Kasumi-1 (cell line): Measurements from ENCODE around the gene DHX36.

Source experiments
- DNase-seq, 2 experiments: peaks; one replicate each; lab custom pipeline; 2025; lab: John Stamatoyannopoulos, UW

The DHX36 gene, protein sequence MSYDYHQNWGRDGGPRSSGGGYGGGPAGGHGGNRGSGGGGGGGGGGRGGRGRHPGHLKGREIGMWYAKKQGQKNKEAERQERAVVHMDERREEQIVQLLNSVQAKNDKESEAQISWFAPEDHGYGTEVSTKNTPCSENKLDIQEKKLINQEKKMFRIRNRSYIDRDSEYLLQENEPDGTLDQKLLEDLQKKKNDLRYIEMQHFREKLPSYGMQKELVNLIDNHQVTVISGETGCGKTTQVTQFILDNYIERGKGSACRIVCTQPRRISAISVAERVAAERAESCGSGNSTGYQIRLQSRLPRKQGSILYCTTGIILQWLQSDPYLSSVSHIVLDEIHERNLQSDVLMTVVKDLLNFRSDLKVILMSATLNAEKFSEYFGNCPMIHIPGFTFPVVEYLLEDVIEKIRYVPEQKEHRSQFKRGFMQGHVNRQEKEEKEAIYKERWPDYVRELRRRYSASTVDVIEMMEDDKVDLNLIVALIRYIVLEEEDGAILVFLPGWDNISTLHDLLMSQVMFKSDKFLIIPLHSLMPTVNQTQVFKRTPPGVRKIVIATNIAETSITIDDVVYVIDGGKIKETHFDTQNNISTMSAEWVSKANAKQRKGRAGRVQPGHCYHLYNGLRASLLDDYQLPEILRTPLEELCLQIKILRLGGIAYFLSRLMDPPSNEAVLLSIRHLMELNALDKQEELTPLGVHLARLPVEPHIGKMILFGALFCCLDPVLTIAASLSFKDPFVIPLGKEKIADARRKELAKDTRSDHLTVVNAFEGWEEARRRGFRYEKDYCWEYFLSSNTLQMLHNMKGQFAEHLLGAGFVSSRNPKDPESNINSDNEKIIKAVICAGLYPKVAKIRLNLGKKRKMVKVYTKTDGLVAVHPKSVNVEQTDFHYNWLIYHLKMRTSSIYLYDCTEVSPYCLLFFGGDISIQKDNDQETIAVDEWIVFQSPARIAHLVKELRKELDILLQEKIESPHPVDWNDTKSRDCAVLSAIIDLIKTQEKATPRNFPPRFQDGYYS

GRCh38 chr3:154323891-154324738 is at the start of gene DHX36:
Gene DHX36, minus strand, starts transcription at chr3:154324487. Its CDS starts 71 bp downstream, at chr3:154324416.
- DNase-seq, result peak; percentile 86 to 89

DNA sequence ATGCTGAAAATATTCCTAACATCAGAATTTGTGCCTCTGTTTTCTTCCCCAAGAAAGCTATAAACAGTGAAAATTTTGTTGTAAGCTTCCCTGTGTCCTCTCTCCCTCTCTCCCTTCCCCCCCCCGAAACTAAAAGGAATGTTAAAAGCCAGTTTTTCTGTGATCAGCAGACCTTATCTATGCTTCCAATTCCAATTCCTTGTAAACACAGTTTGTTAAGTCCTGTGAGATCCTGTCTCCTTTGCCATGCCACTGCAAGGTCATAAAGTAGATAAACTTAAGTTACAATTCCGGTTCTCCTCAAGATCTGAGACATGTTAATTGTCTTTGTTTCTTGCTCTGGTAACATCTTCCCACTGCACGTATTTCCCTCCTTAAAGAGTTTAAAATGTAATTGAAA is 42.9 kb upstream of the DHX36 start:
- DNase-seq, result no peak

GRCh38 chr3:154364849-154365248 is 40.6 kb upstream of the DHX36 start:
- DNase-seq, result no peak

DNA sequence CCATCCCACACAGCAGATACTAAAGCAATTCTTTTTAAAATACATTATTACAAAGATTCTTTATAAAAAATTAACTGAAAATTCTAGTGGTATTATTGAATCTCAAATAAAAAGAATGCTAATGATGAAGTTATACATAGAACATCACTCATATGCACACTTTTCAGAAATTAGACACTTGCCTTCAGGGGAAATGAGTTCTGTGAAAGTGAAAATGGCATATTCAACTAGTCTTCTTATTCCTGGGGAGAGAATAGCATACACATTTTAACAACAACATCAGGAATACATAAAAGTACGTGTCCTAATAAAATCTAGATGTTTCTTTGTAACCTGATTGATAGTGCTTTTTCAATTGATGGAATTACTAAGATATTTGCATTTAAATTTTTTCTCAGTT is 36.8 kb upstream of the DHX36 start:
- no peak for DNase-seq

DNA sequence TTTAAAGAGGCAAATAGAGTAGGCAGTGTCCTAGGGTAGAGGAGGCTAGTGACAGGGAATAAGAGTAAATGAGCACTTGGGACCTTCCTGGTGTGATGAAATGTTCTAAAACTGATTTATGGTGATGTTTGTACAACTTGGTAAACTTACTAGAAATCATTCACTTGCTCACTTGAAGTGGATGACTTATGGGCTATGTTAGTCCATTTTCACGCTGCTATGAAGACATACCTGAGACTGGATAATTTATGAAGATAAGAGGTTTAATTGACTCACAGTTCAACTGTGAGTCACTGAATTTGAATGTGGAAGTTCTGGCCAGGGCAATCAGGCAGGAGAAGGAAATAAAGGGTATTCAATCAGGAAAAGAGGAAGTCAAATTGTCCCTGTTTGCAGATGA is 31.7 kb upstream of the DHX36 start:
- no peak for DNase-seq

GRCh38 chr3:154349223-154349622 is 24.9 kb upstream of the DHX36 start:
- no peak for DNase-seq

GRCh38 chr3:154345422-154346122 is 21.3 kb upstream of the DHX36 start:
- no peak for DNase-seq

GRCh38 chr3:154338570-154338969 is 14.3 kb upstream of the DHX36 start:
- DNase-seq, result no peak

DNA sequence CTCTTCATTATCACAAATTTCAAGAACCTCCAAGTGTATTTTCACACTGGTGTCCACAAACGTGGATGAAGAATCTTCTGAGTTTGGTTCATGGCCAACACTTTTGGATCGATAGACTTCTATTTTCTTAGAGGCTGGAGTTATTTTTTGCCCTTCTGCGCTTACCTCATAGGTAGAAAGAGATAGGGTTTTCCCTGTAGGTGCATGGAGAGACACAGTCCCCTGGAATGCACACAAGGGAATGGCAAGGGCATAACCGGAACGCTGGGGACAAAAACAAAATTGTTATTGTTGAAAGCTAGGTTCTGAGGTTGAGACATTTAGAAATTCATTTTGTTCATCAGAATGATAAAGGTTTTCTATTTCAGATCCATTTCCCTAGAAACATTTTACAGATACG is 13.7 kb upstream of the DHX36 start:
- no peak for DNase-seq

GRCh38 chr3:154334973-154335420 is 10.7 kb upstream of the DHX36 start:
- DNase-seq, result peak; percentile 12 to 69

DNA sequence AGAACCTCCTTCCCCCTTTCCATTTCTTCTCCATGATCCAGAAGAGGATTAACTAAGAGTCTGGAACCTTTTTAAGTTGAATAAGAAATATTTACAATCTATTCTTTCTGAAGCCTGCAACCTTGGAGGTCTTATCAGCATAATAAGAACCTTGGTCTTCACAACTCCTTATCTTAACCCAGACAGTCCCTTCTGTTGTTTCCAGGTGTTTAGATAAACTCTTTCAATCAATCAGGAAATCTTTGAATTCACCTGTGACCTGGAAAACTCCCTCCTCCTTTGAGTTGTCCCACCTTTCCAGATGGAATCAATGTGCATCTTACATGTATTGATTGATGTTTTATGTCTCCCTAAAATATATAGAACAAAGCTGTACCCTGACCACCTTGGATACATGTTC is 3.6 kb upstream of the DHX36 start:
- DNase-seq, result no peak

DNA sequence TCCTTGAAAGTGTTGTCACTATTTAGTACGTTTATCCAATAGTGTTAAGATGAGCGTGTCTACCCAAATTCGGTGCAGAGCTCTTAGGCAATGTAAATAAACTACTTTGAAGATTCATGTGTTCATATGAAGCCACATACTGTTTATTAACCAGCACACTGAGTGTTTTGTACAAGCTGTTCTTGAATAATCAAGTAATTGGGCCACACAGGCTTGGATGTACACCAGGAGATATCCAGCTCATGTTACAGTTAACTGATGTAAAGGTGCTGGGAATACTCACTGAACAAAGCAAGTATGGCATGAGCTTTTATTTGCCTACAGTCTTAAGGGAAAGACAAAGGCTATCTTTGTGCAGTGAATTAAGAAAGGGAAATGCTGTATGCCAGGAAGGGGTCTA is 632 bp upstream of the DHX36 start:
- no peak for DNase-seq

- no peak for DNase-seq
Measured at GRCh38 chr3:154316974-154317767, 7.1 kb downstream of the DHX36 start.

GRCh38 chr3:154314152-154314551 is 10.1 kb downstream of the DHX36 start:
- no peak for DNase-seq

- DNase-seq, result no peak
Measured at GRCh38 chr3:154310840-154311239, 13.4 kb downstream of the DHX36 start.

- no peak for DNase-seq
Measured at GRCh38 chr3:154307363-154307762, 16.9 kb downstream of the DHX36 start.

GRCh38 chr3:154304936-154305335 is 19.4 kb downstream of the DHX36 start:
- no peak for DNase-seq

- DNase-seq, result no peak
Measured at GRCh38 chr3:154304116-154304786, 20.0 kb downstream of the DHX36 start.

- DNase-seq, result no peak
Measured at GRCh38 chr3:154301561-154301960, 22.7 kb downstream of the DHX36 start.

DNA sequence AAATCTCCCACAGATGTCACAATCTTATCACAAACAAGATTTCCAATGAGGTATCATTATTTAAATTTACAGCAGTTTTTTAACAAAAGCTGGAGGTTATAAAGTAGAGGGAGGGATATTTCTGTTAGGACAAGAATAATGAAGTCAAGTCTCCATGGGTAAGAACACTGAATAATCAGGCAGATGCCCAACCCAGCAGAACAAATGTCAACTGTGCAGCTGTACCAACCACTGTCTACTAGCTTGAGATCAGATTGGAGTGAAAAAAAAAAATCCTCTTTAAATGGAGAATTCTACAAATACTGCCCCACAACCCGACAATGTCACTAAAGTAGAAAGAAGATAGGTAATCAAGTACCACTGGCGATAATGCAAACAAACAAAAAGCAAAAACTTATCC is 30.3 kb downstream of the DHX36 start:
- DNase-seq, result no peak
